Cardiac muscle cell (in vitro differentiated cells and primary cell): Measurements from ENCODE around the gene SND1. TPM values are rescaled to one million over a fixed set of nuclear protein-coding genes. Genes with fewer than 3 reads are reported as not detected.

ENCODE experiments used
- DNase-seq, 2 donors: peaks; one replicate each; pipeline versions ENCODE4 v3.0.0 to v3.0.0-alpha.2; 2010 to 2017; ENCODE audit warnings: low read depth in 1 of 2, low spot score in 1 of 2
- H3K27ac ChIP-seq: fragments of 200-600 bp; sonication (generic); 2 replicates; pipeline ENCODE4 v1.5.1; 2016
- H3K27me3 ChIP-seq: fragments of 200-600 bp; sonication (generic); 2 replicates; pipeline ENCODE4 v1.6.0; 2016; ENCODE audit warnings: control low read depth
- H3K36me3 ChIP-seq: fragments of 200-600 bp; sonication (generic); 2 replicates; pipeline ENCODE4 v1.5.1; 2016; ENCODE audit warnings: control low read depth
- H3K4me1 ChIP-seq: fragments of 200-600 bp; sonication (generic); 2 replicates; pipeline ENCODE4 v1.8.1; 2017; ENCODE audit warnings: low read depth, mild to moderate bottlenecking, mixed run types
- H3K4me3 ChIP-seq: fragments of 200-600 bp; sonication (generic); 2 replicates; pipeline ENCODE4 v1.5.1; 2016; ENCODE audit warnings: mild to moderate bottlenecking
- H3K9me3 ChIP-seq: fragments of 200-600 bp; sonication (generic); 2 replicates; pipeline ENCODE4 v1.5.1; 2017; ENCODE audit warnings: low read depth, mild to moderate bottlenecking, control low read depth
- polyA plus RNA-seq: library from polyadenylated mRNA; unstranded; fragments of >200 nt; fragmentation: Nextera tagmentation; extraction: Ambion mirVana; gene quantifications from 2 replicates; pipeline ENCODE4 v1.2.1, GENCODE V29; 2016
- total RNA-seq: library from RNA; depleted of rRNA; stranded (reverse); fragments of >200 nt; gene quantifications from 2 replicates; pipeline ENCODE4 v1.2.3, GENCODE V29; 2016
- TF ChIP-seq, protein P1 (sequence below): IDR thresholded peaks from 2 replicates; pipeline ENCODE4 v1.5.1; 2012; ENCODE audit warnings: low read depth, mild to moderate bottlenecking, low read length

SND1 gene
- total and polyA plus RNA-seq, 2 experiments from 2014 or later: 114 to 172 TPM

GRCh38 chr7:127877951-127878350, 226.0 kb downstream of the SND1 start:
- TF ChIP-seq, protein P1, sequence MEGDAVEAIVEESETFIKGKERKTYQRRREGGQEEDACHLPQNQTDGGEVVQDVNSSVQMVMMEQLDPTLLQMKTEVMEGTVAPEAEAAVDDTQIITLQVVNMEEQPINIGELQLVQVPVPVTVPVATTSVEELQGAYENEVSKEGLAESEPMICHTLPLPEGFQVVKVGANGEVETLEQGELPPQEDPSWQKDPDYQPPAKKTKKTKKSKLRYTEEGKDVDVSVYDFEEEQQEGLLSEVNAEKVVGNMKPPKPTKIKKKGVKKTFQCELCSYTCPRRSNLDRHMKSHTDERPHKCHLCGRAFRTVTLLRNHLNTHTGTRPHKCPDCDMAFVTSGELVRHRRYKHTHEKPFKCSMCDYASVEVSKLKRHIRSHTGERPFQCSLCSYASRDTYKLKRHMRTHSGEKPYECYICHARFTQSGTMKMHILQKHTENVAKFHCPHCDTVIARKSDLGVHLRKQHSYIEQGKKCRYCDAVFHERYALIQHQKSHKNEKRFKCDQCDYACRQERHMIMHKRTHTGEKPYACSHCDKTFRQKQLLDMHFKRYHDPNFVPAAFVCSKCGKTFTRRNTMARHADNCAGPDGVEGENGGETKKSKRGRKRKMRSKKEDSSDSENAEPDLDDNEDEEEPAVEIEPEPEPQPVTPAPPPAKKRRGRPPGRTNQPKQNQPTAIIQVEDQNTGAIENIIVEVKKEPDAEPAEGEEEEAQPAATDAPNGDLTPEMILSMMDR: no peak
- DNase-seq: no peak
- Histone ChIP-seq H3K27ac (no peak overlapping the region), H3K36me3 (no peaks in the 10 kb centered on the region), H3K4me3 (no peak overlapping the region), H3K27me3 (no peaks in the 10 kb centered on the region), H3K4me1 (peaks cover 10% of the 10 kb centered on the region), H3K9me3 (no peaks in the 10 kb centered on the region)

DNA sequence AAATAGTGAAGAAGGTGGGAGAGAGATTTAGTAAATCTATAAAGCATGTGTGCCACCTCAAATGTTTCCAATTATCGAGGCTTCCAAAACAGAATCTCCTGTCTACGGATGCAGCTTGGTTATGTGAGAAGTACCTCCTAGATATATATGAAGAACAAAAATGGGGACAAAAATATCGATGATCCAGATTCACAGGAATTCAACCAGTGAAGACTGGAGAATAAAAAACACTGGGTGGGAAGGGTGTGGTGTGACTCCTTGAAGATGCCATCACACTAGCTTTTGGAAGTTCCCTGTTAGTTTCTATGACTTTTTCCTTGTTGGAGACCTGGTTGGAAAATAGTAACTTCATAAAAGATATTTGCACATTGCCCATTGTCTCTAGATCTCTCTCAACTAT, 226.8 kb downstream of the SND1 start:
- Histone ChIP-seq H3K27me3 (no peaks in the 10 kb centered on the region), H3K9me3 (no peaks in the 10 kb centered on the region), H3K27ac (no peak overlapping the region), H3K4me1 (peaks cover 11% of the 10 kb centered on the region), H3K4me3 (no peak overlapping the region), H3K36me3 (no peaks in the 10 kb centered on the region)
- TF ChIP-seq, protein P1: no peak
- DNase-seq: no peak

DNA sequence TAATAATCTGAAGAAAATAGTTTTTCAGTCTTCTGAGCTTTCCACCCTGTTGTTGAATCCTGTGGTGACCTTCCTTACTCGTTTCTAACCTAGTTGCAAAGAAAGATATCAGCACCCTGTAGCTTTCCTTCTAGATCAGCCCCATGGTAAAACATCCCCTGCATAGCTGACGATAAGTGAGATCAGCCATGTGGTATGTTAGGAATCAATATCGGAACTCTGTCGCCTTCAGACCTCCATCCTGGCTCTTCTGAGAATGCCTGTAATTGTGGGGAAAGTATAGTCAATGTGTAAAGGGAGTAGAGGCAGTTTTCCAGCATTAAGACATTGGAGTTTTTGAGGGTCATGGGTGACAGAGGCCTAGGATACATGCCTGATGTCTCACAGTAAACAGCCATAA, 227.4 kb downstream of the SND1 start:
- Histone ChIP-seq H3K36me3 (no peaks in the 10 kb centered on the region), H3K4me1 (peaks cover 18% of the 10 kb centered on the region), H3K4me3 (no peak overlapping the region), H3K9me3 (no peaks in the 10 kb centered on the region), H3K27ac (no peak overlapping the region), H3K27me3 (no peaks in the 10 kb centered on the region)
- no peak for DNase-seq
- TF ChIP-seq, protein P1: no peak

GRCh38 chr7:127879942-127880341, 227.9 kb downstream of the SND1 start:
- DNase-seq: no peak
- H3K27ac ChIP-seq: no peak overlapping the region
- H3K36me3 ChIP-seq: no peaks in the 10 kb centered on the region
- H3K4me1 ChIP-seq: peaks cover 23% of the 10 kb centered on the region
- H3K27me3 ChIP-seq: no peaks in the 10 kb centered on the region
- TF ChIP-seq, protein P1: no peak
- H3K4me3 ChIP-seq: no peak overlapping the region
- H3K9me3 ChIP-seq: no peaks in the 10 kb centered on the region

- no peak overlapping the region for H3K4me3 ChIP-seq
- no peaks in the 10 kb centered on the region for H3K27me3 ChIP-seq
- H3K4me1 ChIP-seq: peaks cover 28% of the 10 kb centered on the region
- H3K27ac ChIP-seq: no peak overlapping the region
- H3K36me3 ChIP-seq: no peaks in the 10 kb centered on the region
- TF ChIP-seq, protein P1: no peak
- no peaks in the 10 kb centered on the region for H3K9me3 ChIP-seq
- DNase-seq: no peak
Observed at GRCh38 chr7:127880454-127880853, 228.5 kb downstream of the SND1 start.

DNA sequence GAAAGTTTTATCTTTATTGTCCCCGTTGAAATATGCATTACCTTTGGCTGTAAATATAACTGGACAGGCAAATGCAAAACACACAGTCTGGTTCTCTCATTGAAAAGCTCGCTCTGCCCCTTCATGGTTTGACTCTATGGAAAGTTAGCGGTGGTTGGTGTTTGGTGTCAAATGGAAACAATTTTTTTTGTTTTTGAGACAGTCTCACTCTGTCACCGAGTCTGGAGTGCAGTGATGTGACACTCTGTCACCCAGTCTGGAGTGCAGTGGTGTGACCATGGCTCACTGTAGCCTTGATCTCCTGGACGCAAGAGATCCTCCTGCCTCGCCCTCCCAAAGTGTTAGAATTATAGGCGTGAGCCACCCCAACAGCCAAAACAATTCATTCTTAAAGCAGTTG, 229.6 kb downstream of the SND1 start:
- Histone ChIP-seq H3K4me3 (no peak overlapping the region), H3K27me3 (no peaks in the 10 kb centered on the region), H3K9me3 (no peaks in the 10 kb centered on the region), H3K36me3 (no peaks in the 10 kb centered on the region), H3K4me1 (peaks cover 34% of the 10 kb centered on the region), H3K27ac (no peak overlapping the region)
- TF ChIP-seq, protein P1: no peak
- no peak for DNase-seq
